ENCODE measurements around the gene SMG6. TPM values are rescaled to one million over a fixed set of nuclear protein-coding genes. Genes with fewer than 3 reads are reported as not detected.

SMG6 gene
- total and polyA plus RNA-seq, 2 of the 13 experiments (the other 11 are each of a cell fraction or from before 2014, with no cell fraction given): 4.6 to 14.6 TPM

DNA sequence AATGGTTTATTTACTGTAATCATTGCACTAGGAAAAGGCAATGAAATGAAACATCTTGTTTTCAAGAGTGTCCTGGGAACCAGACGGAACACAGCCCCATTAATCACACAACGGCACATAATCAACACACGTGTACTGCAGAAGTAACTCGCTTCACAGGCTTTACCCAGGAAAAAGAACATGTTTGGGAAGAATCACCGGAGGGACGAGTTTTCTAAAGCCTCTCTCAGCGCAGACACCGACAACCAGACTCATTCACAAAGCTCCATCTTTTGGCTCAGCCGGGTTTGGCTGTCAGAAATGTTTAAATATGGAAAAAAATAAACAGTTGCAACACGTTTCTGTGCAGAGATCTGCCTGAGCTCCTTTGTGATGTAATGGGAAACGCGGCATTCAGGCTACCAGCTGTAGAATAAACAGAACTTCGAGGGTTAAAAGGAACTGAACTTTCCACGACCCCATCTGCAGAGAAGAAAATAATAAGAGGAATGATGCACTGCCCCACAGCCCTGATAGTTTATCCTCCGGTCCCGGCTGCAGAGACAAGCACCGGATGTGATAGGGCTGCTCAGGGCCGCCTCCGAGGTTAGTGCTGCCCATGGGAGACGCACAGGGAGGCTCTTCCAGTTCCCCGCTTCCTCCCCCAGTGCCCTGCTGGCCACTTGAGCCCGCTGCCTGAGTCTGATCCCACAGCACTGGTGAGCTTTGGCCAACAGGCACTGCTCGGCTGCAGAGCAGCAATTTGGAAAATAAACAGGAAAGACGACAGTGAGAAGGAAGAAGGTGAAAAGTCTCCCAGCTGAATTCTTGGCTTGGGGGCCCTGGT is 128.9 kb downstream of the SMG6 start (continued):
- TF ChIP-seq, protein P1, sequence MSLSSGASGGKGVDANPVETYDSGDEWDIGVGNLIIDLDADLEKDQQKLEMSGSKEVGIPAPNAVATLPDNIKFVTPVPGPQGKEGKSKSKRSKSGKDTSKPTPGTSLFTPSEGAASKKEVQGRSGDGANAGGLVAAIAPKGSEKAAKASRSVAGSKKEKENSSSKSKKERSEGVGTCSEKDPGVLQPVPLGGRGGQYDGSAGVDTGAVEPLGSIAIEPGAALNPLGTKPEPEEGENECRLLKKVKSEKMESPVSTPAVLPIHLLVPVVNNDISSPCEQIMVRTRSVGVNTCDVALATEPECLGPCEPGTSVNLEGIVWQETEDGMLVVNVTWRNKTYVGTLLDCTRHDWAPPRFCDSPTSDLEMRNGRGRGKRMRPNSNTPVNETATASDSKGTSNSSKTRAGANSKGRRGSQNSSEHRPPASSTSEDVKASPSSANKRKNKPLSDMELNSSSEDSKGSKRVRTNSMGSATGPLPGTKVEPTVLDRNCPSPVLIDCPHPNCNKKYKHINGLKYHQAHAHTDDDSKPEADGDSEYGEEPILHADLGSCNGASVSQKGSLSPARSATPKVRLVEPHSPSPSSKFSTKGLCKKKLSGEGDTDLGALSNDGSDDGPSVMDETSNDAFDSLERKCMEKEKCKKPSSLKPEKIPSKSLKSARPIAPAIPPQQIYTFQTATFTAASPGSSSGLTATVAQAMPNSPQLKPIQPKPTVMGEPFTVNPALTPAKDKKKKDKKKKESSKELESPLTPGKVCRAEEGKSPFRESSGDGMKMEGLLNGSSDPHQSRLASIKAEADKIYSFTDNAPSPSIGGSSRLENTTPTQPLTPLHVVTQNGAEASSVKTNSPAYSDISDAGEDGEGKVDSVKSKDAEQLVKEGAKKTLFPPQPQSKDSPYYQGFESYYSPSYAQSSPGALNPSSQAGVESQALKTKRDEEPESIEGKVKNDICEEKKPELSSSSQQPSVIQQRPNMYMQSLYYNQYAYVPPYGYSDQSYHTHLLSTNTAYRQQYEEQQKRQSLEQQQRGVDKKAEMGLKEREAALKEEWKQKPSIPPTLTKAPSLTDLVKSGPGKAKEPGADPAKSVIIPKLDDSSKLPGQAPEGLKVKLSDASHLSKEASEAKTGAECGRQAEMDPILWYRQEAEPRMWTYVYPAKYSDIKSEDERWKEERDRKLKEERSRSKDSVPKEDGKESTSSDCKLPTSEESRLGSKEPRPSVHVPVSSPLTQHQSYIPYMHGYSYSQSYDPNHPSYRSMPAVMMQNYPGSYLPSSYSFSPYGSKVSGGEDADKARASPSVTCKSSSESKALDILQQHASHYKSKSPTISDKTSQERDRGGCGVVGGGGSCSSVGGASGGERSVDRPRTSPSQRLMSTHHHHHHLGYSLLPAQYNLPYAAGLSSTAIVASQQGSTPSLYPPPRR (CRISPR knock-in tag; IDR thresholded peaks at IDR 0.05; ENCODE audit: borderline replicate concordance): peak; percentile 59; the same call in 1 of the 2 replicates
- TF ChIP-seq NFYC (CRISPR knock-in tag; IDR thresholded peaks at IDR 0.05) (no peak), ZFY (CRISPR knock-in tag; IDR thresholded peaks at IDR 0.05) (no peak), YEATS4 (CRISPR knock-in tag; IDR thresholded peaks at IDR 0.05; ENCODE audit: borderline replicate concordance) (peak; percentile 37; the same call in 1 of the 2 replicates), ZNF672 (CRISPR knock-in tag; IDR thresholded peaks at IDR 0.05) (no peak), NFIB (CRISPR knock-in tag; IDR thresholded peaks at IDR 0.05; ENCODE audit: borderline replicate concordance) (no peak)
- TF ChIP-seq, protein P2, sequence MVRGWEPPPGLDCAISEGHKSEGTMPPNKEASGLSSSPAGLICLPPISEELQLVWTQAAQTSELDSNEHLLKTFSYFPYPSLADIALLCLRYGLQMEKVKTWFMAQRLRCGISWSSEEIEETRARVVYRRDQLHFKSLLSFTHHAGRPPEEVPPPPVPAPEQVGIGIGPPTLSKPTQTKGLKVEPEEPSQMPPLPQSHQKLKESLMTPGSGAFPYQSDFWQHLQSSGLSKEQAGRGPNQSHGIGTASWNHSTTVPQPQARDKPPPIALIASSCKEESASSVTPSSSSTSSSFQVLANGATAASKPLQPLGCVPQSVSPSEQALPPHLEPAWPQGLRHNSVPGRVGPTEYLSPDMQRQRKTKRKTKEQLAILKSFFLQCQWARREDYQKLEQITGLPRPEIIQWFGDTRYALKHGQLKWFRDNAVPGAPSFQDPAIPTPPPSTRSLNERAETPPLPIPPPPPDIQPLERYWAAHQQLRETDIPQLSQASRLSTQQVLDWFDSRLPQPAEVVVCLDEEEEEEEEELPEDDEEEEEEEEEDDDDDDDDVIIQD (CRISPR knock-in tag; IDR thresholded peaks at IDR 0.05; ENCODE audit: low read depth): 0 out of 2 replicates have a peak, but pooled peaks have one; percentile 9
- TF ChIP-seq, protein P3, sequence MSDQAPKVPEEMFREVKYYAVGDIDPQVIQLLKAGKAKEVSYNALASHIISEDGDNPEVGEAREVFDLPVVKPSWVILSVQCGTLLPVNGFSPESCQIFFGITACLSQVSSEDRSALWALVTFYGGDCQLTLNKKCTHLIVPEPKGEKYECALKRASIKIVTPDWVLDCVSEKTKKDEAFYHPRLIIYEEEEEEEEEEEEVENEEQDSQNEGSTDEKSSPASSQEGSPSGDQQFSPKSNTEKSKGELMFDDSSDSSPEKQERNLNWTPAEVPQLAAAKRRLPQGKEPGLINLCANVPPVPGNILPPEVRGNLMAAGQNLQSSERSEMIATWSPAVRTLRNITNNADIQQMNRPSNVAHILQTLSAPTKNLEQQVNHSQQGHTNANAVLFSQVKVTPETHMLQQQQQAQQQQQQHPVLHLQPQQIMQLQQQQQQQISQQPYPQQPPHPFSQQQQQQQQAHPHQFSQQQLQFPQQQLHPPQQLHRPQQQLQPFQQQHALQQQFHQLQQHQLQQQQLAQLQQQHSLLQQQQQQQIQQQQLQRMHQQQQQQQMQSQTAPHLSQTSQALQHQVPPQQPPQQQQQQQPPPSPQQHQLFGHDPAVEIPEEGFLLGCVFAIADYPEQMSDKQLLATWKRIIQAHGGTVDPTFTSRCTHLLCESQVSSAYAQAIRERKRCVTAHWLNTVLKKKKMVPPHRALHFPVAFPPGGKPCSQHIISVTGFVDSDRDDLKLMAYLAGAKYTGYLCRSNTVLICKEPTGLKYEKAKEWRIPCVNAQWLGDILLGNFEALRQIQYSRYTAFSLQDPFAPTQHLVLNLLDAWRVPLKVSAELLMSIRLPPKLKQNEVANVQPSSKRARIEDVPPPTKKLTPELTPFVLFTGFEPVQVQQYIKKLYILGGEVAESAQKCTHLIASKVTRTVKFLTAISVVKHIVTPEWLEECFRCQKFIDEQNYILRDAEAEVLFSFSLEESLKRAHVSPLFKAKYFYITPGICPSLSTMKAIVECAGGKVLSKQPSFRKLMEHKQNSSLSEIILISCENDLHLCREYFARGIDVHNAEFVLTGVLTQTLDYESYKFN (CRISPR knock-in tag; conservative IDR thresholded peaks at IDR 0.05): peak; percentile 84
- TF ChIP-seq, protein P4, sequence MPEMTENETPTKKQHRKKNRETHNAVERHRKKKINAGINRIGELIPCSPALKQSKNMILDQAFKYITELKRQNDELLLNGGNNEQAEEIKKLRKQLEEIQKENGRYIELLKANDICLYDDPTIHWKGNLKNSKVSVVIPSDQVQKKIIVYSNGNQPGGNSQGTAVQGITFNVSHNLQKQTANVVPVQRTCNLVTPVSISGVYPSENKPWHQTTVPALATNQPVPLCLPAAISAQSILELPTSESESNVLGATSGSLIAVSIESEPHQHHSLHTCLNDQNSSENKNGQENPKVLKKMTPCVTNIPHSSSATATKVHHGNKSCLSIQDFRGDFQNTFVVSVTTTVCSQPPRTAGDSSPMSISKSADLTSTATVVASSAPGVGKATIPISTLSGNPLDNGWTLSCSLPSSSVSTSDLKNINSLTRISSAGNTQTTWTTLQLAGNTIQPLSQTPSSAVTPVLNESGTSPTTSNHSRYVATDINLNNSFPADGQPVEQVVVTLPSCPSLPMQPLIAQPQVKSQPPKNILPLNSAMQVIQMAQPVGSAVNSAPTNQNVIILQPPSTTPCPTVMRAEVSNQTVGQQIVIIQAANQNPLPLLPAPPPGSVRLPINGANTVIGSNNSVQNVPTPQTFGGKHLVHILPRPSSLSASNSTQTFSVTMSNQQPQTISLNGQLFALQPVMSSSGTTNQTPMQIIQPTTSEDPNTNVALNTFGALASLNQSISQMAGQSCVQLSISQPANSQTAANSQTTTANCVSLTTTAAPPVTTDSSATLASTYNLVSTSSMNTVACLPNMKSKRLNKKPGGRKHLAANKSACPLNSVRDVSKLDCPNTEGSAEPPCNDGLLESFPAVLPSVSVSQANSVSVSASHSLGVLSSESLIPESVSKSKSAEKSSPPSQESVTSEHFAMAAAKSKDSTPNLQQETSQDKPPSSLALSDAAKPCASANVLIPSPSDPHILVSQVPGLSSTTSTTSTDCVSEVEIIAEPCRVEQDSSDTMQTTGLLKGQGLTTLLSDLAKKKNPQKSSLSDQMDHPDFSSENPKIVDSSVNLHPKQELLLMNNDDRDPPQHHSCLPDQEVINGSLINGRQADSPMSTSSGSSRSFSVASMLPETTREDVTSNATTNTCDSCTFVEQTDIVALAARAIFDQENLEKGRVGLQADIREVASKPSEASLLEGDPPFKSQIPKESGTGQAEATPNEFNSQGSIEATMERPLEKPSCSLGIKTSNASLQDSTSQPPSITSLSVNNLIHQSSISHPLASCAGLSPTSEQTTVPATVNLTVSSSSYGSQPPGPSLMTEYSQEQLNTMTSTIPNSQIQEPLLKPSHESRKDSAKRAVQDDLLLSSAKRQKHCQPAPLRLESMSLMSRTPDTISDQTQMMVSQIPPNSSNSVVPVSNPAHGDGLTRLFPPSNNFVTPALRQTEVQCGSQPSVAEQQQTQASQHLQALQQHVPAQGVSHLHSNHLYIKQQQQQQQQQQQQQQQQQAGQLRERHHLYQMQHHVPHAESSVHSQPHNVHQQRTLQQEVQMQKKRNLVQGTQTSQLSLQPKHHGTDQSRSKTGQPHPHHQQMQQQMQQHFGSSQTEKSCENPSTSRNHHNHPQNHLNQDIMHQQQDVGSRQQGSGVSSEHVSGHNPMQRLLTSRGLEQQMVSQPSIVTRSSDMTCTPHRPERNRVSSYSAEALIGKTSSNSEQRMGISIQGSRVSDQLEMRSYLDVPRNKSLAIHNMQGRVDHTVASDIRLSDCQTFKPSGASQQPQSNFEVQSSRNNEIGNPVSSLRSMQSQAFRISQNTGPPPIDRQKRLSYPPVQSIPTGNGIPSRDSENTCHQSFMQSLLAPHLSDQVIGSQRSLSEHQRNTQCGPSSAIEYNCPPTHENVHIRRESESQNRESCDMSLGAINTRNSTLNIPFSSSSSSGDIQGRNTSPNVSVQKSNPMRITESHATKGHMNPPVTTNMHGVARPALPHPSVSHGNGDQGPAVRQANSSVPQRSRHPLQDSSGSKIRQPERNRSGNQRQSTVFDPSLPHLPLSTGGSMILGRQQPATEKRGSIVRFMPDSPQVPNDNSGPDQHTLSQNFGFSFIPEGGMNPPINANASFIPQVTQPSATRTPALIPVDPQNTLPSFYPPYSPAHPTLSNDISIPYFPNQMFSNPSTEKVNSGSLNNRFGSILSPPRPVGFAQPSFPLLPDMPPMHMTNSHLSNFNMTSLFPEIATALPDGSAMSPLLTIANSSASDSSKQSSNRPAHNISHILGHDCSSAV (CRISPR knock-in tag; IDR thresholded peaks at IDR 0.05; ENCODE audit: borderline replicate concordance): no peak

All from HepG2 (cell line).